Hindlimb muscle (tissue), 1 donor: ENCODE results near the gene ATF6. TPM values are rescaled to one million over a fixed set of nuclear protein-coding genes. Genes with fewer than 3 reads are reported as not detected.
A peak's percentile ranks its signal among the peaks of the same experiment; 100 is the strongest.

Experiments
- DNase-seq: peaks from one replicate; pipeline ENCODE4 v3.0.0-alpha.2; 2013
- polyA plus RNA-seq: library from polyadenylated mRNA; unstranded; fragments of 120-200 nt; gene quantifications from one replicate; pipeline ENCODE4 v1.2.1, GENCODE V29; 2013; ENCODE audit not compliant: insufficient read length

ATF6 gene
- polyA plus RNA-seq, 1 donor, result 14.8 TPM

GRCh38 chr1:161838362-161838761, 72.2 kb downstream of the ATF6 start:
- DNase-seq, result no peak

GRCh38 chr1:161838885-161839284, 72.8 kb downstream of the ATF6 start:
- DNase-seq, result no peak

GRCh38 chr1:161839591-161839990, 73.5 kb downstream of the ATF6 start:
- no peak for DNase-seq

- DNase-seq, result no peak
Observed at GRCh38 chr1:161840363-161840762, 74.2 kb downstream of the ATF6 start.

GRCh38 chr1:161843156-161843555, 77.0 kb downstream of the ATF6 start:
- no peak for DNase-seq

- DNase-seq, result no peak
Observed at GRCh38 chr1:161844696-161845095, 78.6 kb downstream of the ATF6 start.

- DNase-seq, result no peak
Observed at GRCh38 chr1:161848676-161849075, 82.6 kb downstream of the ATF6 start.

GRCh38 chr1:161849518-161849917, 83.4 kb downstream of the ATF6 start:
- no peak for DNase-seq

- DNase-seq, result no peak
Observed at GRCh38 chr1:161855260-161855659, 89.1 kb downstream of the ATF6 start.

GRCh38 chr1:161858271-161858670, 92.2 kb downstream of the ATF6 start:
- no peak for DNase-seq

GRCh38 chr1:161863549-161863948, 97.4 kb downstream of the ATF6 start:
- no peak for DNase-seq

GRCh38 chr1:161864577-161864976, 98.5 kb downstream of the ATF6 start:
- peak; percentile 53 for DNase-seq

GRCh38 chr1:161866241-161866640, 100.1 kb downstream of the ATF6 start:
- no peak for DNase-seq

GRCh38 chr1:161868832-161869231, 102.7 kb downstream of the ATF6 start:
- no peak for DNase-seq

- no peak for DNase-seq
Observed at GRCh38 chr1:161869291-161869690, 103.2 kb downstream of the ATF6 start.

- no peak for DNase-seq
Observed at GRCh38 chr1:161872506-161872905, 106.4 kb downstream of the ATF6 start.

GRCh38 chr1:161879261-161879660, 113.1 kb downstream of the ATF6 start:
- no peak for DNase-seq

- no peak for DNase-seq
Observed at GRCh38 chr1:161884475-161884874, 118.4 kb downstream of the ATF6 start.

GRCh38 chr1:161885003-161885402, 118.9 kb downstream of the ATF6 start:
- peak; percentile 59 for DNase-seq

- no peak for DNase-seq
Observed at GRCh38 chr1:161885759-161886158, 119.6 kb downstream of the ATF6 start.

- DNase-seq, result no peak
Observed at GRCh38 chr1:161886589-161886988, 120.5 kb downstream of the ATF6 start.

- no peak for DNase-seq
Observed at GRCh38 chr1:161887730-161888287, 121.7 kb downstream of the ATF6 start.

- DNase-seq, result no peak
Observed at GRCh38 chr1:161890574-161890973, 124.5 kb downstream of the ATF6 start.

- DNase-seq, result no peak
Observed at GRCh38 chr1:161899091-161899490, 133.0 kb downstream of the ATF6 start.

GRCh38 chr1:161900160-161900559, 134.0 kb downstream of the ATF6 start:
- no peak for DNase-seq
